Esophagus squamous epithelium (tissue), 4 donors: ENCODE results near the gene COPS7A.

ENCODE experiments used
- POLR2A ChIP-seq, 4 donors: fragments of 450-650 bp; IDR thresholded peaks; one replicate each; pipeline ENCODE4 v1.6.1; 2017; ENCODE audit warnings: antibody characterized with exemption in 4 of 4, mild to moderate bottlenecking in 4 of 4, moderate library complexity in 3 of 4
- TF ChIP-seq, protein P1 (sequence below), 6 experiments: fragments of 450-650 bp in 4 of 6; fragments of 200-600 bp in 2 of 6; sonication (generic) in 2 of 6; IDR thresholded peaks; one replicate each; pipeline ENCODE4 v1.5.1; 2016 to 2019; ENCODE audit warnings: antibody characterized with exemption in 6 of 6, mild to moderate bottlenecking in 4 of 6, moderate library complexity in 4 of 6

DNA sequence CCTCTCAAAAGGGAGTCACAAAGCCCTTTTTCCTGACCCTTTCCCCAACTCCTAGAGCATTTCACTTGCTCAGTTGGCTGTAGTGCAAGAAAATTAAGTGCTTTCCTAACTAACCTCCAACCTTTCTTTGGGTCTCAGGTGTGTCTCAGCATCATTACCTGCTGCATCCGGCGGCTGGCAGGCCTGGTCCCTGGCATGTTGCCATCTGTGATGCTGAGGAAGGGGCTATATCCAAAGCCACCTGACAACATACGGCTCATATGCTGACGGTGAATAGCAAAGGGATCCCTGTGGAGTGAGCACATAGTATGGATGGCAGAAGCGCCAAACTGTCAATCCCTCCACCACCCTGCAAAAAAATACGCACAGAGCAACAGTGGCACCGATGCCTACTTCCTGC, 27.9 kb downstream of the COPS7A start:
- TF ChIP-seq, protein P1, sequence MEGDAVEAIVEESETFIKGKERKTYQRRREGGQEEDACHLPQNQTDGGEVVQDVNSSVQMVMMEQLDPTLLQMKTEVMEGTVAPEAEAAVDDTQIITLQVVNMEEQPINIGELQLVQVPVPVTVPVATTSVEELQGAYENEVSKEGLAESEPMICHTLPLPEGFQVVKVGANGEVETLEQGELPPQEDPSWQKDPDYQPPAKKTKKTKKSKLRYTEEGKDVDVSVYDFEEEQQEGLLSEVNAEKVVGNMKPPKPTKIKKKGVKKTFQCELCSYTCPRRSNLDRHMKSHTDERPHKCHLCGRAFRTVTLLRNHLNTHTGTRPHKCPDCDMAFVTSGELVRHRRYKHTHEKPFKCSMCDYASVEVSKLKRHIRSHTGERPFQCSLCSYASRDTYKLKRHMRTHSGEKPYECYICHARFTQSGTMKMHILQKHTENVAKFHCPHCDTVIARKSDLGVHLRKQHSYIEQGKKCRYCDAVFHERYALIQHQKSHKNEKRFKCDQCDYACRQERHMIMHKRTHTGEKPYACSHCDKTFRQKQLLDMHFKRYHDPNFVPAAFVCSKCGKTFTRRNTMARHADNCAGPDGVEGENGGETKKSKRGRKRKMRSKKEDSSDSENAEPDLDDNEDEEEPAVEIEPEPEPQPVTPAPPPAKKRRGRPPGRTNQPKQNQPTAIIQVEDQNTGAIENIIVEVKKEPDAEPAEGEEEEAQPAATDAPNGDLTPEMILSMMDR (IDR thresholded peaks at IDR 0.05) = no peak
- no peak for TF ChIP-seq POLR2A (IDR thresholded peaks at IDR 0.05)
